ENCODE results near the gene PRG3. TPM values are rescaled to one million over a fixed set of nuclear protein-coding genes. Genes with fewer than 3 reads are reported as not detected.

The PRG3 gene
- total and polyA plus RNA-seq, 2 of the 13 experiments (the other 11 are each of a cell fraction or from before 2014, with no cell fraction given): not detected

DNA sequence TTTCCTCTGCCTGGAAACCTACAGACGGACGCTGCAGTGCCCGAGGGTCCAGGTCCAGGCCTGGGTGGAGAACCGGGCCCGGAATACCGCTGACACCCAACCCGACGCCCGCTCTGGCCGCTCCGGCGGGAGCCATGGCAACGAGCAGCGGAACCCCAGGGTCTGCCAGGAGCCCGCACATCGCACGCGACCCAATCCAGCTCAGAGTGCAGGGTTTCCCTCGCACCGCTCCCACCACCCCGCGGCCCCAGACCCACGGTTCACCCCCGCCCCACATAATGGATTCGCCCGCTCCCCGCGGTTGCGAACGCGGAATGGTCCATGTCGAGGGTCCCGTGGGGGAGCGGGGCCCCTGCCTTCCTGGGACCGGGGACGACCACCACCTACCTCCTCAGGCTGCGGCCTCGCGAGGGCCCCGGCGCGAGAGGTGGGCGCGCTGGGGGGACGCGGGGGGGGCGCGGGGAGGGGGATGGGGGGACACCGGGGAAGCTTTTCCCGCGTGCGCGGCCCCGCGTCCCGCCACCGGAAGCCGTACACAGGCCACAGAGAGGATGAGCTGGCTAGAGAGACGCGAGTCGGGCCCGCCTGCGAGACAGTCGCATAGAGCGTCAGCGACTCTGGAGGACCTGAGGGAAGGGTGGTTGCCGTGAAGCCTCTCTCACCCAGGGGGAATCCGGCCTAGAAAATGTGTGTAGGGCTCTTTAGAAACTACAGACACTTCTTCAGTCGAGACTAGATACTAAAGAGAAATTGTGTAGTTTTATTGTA, 45.4 kb downstream of the PRG3 start, which contains the start of gene SSRP1 (continued):
- TF ChIP-seq CSRNP2 (CRISPR knock-in tag; conservative IDR thresholded peaks at IDR 0.05; ENCODE audit: low read depth) (no peak), TCF12 (IDR thresholded peaks at IDR 0.05) (no peak), TCF12 (CRISPR knock-in tag; IDR thresholded peaks at IDR 0.05) (no peak), YEATS4 (CRISPR knock-in tag; IDR thresholded peaks at IDR 0.05; ENCODE audit: borderline replicate concordance) (peak; percentile 79; the same call in 1 of the 2 replicates), ZNF839 (CRISPR knock-in tag; IDR thresholded peaks at IDR 0.05; ENCODE audit: borderline replicate concordance) (no peak), NCOR1 (IDR thresholded peaks at IDR 0.05; ENCODE audit: borderline replicate concordance, low read length) (no peak), ZNF580 (CRISPR knock-in tag; IDR thresholded peaks at IDR 0.05; ENCODE audit: borderline replicate concordance, low read depth) (peak; percentile 4; the same call in 1 of the 2 replicates), ZNF710 (CRISPR knock-in tag; IDR thresholded peaks at IDR 0.05; ENCODE audit: borderline replicate concordance) (no peak), BRD4 (CRISPR knock-in tag; IDR thresholded peaks at IDR 0.05) (no peak), ZNF329 (CRISPR knock-in tag; IDR thresholded peaks at IDR 0.05; ENCODE audit: low read depth) (no peak), ZNF484 (CRISPR knock-in tag; IDR thresholded peaks at IDR 0.05; ENCODE audit: borderline replicate concordance, low read depth) (no peak), ZNF777 (CRISPR knock-in tag; IDR thresholded peaks at IDR 0.05) (no peak; the same call in 1 of the 2 replicates), ATF1 (CRISPR knock-in tag; IDR thresholded peaks at IDR 0.05) (no peak), ZBTB1 (CRISPR knock-in tag; IDR thresholded peaks at IDR 0.05; ENCODE audit: borderline replicate concordance) (no peak), ZNF660 (CRISPR knock-in tag; IDR thresholded peaks at IDR 0.05; ENCODE audit: borderline replicate concordance, low read depth) (no peak), MBNL3 (CRISPR knock-in tag; conservative IDR thresholded peaks at IDR 0.05) (no peak), PHF5A (CRISPR knock-in tag; IDR thresholded peaks at IDR 0.05; ENCODE audit: low read depth, unreplicated experiment) (no peak), ZNF235 (CRISPR knock-in tag; IDR thresholded peaks at IDR 0.05; ENCODE audit: borderline replicate concordance) (no peak)
- TF ChIP-seq, protein P1, sequence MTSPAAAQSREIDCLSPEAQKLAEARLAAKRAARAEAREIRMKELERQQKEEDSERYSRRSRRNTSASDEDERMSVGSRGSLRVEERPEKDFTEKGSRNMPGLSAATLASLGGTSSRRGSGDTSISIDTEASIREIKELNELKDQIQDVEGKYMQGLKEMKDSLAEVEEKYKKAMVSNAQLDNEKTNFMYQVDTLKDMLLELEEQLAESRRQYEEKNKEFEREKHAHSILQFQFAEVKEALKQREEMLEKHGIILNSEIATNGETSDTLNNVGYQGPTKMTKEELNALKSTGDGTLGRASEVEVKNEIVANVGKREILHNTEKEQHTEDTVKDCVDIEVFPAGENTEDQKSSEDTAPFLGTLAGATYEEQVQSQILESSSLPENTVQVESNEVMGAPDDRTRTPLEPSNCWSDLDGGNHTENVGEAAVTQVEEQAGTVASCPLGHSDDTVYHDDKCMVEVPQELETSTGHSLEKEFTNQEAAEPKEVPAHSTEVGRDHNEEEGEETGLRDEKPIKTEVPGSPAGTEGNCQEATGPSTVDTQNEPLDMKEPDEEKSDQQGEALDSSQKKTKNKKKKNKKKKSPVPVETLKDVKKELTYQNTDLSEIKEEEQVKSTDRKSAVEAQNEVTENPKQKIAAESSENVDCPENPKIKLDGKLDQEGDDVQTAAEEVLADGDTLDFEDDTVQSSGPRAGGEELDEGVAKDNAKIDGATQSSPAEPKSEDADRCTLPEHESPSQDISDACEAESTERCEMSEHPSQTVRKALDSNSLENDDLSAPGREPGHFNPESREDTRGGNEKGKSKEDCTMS (CRISPR knock-in tag; conservative IDR thresholded peaks at IDR 0.05): no peak
- TF ChIP-seq, protein P2, sequence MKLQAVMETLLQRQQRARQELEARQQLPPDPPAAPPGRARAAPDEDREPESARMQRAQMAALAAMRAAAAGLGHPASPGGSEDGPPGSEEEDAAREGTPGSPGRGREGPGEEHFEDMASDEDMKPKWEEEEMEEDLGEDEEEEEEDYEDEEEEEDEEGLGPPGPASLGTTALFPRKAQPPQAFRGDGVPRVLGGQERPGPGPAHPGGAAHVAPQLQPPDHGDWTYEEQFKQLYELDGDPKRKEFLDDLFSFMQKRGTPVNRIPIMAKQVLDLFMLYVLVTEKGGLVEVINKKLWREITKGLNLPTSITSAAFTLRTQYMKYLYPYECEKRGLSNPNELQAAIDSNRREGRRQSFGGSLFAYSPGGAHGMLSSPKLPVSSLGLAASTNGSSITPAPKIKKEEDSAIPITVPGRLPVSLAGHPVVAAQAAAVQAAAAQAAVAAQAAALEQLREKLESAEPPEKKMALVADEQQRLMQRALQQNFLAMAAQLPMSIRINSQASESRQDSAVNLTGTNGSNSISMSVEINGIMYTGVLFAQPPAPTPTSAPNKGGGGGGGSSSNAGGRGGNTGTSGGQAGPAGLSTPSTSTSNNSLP (IDR thresholded peaks at IDR 0.05; ENCODE audit: low read depth, low read length): no peak

Measured in HepG2 (cell line).